C4-2B (cell line): ENCODE measurements around the gene PHRF1.

Experiments
- H3K27ac ChIP-seq: fragments of 450-650 bp; 2 replicates; pipeline ENCODE4 v1.5.1; 2017
- ZFX ChIP-seq: fragments of 450-650 bp; IDR thresholded peaks from 2 replicates; pipeline ENCODE4 v1.6.1; 2017
- TF ChIP-seq, protein P1 (sequence below): fragments of 450-650 bp; conservative IDR thresholded peaks from 2 replicates; pipeline ENCODE4 v1.5.1; 2017; ENCODE audit warnings: mild to moderate bottlenecking

PHRF1 gene

DNA sequence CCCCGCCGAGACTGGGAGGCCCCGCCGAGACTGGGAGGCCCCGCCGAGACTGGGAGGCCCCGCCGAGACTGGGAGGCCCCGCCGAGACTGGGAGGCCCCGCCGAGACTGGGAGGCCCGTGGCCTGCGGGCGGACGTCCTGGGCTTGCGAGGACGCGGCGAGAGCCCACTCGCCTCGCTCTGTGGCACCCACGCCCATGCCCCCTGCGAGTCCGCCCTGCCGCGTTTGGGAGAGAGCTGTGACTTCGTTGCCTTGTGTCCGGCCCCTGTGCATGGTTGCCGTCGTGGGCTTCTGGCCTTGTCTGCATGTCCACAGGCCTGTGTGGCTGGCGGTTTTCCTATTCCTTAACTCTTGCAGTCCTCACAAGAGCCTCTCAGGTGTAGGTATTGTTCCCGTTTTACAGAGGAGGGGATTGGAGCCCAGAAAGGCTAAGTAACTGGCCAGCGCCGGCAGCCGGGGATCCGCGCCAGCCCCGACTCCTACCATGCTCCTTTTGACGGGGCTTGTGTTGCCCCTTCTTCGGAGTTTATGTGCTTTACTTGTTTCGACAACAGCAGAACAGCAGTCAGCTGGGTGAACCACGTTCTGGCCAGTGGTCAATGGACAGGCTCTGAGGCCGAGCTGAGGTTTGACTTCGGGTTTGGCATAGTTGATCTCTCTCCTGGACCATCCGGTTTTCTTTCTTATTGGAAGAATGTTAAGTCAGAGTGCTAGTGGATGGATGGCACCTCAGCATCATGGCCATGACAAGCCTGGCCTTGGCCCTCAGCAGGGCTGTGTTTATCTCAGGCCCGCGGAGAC lies 741 bp downstream of the PHRF1 start:
- peak; percentile 89; the same call in 1 of the 2 replicates for TF ChIP-seq ZFX
- TF ChIP-seq, protein P1, sequence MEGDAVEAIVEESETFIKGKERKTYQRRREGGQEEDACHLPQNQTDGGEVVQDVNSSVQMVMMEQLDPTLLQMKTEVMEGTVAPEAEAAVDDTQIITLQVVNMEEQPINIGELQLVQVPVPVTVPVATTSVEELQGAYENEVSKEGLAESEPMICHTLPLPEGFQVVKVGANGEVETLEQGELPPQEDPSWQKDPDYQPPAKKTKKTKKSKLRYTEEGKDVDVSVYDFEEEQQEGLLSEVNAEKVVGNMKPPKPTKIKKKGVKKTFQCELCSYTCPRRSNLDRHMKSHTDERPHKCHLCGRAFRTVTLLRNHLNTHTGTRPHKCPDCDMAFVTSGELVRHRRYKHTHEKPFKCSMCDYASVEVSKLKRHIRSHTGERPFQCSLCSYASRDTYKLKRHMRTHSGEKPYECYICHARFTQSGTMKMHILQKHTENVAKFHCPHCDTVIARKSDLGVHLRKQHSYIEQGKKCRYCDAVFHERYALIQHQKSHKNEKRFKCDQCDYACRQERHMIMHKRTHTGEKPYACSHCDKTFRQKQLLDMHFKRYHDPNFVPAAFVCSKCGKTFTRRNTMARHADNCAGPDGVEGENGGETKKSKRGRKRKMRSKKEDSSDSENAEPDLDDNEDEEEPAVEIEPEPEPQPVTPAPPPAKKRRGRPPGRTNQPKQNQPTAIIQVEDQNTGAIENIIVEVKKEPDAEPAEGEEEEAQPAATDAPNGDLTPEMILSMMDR = no peak
- H3K27ac ChIP-seq = peak overlapping the region; percentile 97

DNA sequence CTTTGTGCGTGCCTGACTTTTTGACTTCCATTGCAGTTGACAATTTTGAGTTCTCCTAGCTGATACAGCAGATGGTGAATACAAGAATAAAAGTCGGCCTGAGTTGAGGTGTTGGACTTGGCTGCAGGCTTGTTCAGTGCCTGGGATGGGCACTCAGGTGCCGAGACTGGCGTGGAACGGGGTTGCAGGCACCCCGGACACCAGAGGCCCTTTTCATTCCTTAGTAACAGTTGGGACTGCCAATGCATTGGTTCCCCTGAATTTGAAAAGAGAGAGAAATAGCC lies 1.3 kb downstream of the PHRF1 start:
- peak overlapping the region; percentile 97 for H3K27ac ChIP-seq
- no peak for TF ChIP-seq ZFX
- TF ChIP-seq, protein P1 = no peak

DNA sequence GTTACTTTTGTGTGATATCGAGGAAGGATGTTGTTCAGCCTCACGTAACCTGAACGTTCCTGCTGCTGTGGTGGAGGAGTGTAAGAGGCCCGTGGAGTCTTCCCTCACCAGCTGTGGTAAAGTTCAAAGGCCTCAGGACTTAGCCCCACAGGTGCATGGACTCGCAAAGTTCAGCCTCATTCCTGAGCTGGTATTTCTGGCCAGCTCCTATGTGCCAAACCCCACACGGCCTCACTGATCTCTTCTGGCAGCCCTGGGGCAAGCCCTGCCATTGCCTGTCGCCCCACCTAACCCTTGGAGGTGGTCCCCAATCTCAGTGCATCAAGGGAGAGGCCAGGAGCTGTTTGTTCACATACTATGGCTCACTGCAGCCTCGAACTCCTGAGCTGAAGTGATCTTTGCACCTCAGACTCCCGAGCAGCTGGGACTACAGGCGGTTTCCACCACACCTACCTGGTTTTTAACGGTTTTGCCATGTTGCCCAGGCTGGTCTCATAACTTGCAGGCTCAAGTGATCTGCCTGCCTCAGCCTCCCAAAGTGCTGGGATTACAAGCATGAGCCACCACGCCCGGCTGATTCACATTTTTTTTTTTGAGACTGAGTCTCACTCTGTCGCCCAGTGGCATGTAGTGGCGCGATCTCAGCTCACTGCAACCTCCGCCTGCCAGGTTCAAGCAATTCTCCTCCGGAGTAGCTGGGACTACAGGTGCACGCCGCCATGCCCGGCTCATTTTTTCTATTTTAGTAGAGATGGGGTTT lies 2.2 kb downstream of the PHRF1 start:
- TF ChIP-seq, protein P1 = no peak
- no peak for TF ChIP-seq ZFX
- peak overlapping the region; percentile 97 for H3K27ac ChIP-seq

DNA sequence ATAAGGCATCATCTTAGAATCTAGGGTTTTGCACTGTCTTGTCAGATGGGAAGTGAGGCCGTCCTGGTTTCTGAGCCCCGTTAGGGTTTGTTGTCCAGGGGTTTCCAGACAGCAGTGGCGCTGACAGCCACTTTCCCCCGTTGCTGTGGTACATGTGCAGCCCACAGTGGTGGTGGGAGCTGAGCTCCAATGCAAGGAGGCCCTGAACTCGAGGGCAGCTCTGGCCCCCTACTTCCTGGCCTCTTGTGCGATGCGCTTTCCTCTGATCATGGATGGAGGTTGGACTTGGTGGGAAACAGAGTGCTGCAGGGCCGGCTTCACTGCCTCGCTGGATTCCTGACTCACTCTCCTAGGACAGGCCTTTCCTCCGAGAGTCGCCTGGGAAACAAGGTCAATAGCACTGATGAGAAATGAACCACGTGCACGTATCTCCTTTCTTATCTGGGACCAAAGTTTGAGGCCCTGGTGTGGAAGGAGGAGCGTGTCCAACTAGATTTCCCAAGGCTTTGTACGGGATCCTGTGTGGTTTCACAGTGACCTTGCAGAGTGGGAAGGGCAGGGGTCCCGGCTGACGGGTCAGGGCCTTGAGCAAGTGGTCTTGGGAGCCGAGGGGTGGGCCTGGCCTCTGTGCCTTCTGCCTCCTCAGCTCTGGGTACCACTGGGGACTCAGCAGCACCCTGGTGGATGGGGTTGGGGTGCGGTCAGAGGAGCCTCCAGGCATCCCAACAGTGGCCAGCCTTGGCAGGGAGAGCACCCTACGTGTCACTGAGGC lies 3.7 kb downstream of the PHRF1 start:
- peak overlapping the region; percentile 1; the same call in 1 of the 2 replicates for H3K27ac ChIP-seq
- TF ChIP-seq, protein P1 = no peak
- TF ChIP-seq ZFX = no peak

DNA sequence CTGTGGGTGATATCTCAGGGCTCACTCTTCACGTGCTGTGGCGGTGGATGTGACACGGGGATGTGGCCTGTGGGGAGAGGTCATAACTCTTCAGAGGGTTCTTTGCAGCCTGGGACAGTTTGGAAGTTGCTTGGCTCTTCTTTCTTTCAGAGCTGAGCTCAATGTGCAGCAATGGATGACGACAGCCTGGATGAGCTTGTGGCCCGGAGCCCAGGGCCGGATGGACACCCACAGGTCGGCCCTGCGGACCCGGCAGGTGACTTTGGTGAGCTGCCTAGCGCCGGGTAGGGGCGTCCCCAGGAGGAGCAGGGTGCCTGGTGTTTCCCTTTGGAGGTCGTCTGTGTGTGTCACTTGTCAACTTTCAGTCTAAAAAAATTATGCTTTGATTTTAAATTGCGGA lies 5.1 kb downstream of the PHRF1 start:
- H3K27ac ChIP-seq = no peak overlapping the region
- no peak for TF ChIP-seq ZFX
- TF ChIP-seq, protein P1 = no peak

DNA sequence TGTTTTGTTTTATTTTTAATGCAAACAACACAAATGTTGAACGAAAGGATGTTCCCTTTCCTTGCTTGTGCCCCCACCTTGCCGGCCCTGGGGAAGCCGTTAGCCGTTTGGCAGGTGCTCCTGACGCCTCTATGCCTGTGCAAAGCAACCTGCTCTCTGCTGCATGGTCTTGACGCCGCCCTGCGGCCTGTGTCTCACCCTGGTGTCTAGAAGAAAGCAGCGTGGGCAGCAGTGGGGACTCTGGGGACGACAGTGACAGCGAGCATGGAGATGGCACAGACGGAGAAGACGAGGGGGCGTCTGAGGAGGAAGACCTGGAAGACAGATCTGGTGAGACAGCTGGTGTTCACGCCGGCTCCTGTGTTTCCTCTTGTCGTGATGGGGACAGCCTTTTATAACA lies 5.5 kb downstream of the PHRF1 start:
- TF ChIP-seq, protein P1 = no peak
- no peak for TF ChIP-seq ZFX
- H3K27ac ChIP-seq = no peak overlapping the region

DNA sequence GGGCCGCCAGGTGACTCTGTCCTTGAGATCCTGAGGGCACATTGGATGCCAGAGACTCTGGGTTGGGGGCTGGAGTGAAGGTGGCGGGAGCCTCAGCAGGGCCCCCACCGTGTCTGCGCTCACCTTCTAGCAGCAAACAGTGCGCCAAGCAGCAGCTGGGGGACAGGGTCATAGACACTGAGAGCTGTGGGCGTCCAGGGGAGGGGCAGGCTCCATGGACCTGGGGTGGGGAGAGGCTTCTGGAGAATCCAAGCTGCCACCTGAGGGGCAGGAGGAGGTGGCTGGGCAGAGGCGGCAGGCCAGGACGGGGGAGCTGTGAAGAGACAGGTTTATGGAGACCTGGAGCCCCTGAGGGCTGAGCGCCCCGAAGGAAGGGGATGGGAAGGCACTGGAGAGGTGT lies 8.0 kb downstream of the PHRF1 start:
- no peak overlapping the region for H3K27ac ChIP-seq
- TF ChIP-seq, protein P1 = no peak
- TF ChIP-seq ZFX = no peak
